Measurements from ENCODE around the gene SLC26A6. TPM values are rescaled to one million over a fixed set of nuclear protein-coding genes. Genes with fewer than 3 reads are reported as not detected.

The SLC26A6 gene
- polyA plus RNA-seq, 1 of the 3 experiments (the other 2 are of a cell fraction): 31.9 TPM

GRCh38 chr3:48597408-48597800 lies 37.9 kb downstream of the SLC26A6 start:
- ChIA-PET CTCF (interaction anchor here (1.6 kb wide), 1 partner anchor 38 kb away, joined by 9 read pairs; the partner anchor contains the start of gene SLC26A6), POLR2A (interaction anchor here (0.6 to 1.7 kb wide), 2 partner anchors 65 to 1260 kb away, joined by 3 to 4 read pairs; partner anchors contain the start of gene CELSR3)
- H3K9ac ChIP-seq: no peak overlapping the region
- no peak overlapping the region for H3K4me2 ChIP-seq
- no peak for TF ChIP-seq ZBTB33 (IDR thresholded peaks at IDR 0.05; ENCODE audit: borderline replicate concordance, low read depth)
- TF ChIP-seq, protein P1, sequence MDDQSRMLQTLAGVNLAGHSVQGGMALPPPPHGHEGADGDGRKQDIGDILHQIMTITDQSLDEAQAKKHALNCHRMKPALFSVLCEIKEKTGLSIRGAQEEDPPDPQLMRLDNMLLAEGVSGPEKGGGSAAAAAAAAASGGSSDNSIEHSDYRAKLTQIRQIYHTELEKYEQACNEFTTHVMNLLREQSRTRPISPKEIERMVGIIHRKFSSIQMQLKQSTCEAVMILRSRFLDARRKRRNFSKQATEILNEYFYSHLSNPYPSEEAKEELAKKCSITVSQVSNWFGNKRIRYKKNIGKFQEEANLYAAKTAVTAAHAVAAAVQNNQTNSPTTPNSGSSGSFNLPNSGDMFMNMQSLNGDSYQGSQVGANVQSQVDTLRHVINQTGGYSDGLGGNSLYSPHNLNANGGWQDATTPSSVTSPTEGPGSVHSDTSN (IDR thresholded peaks at IDR 0.05): no peak
- TF ChIP-seq RAD21 (IDR thresholded peaks at IDR 0.05; ENCODE audit: low read length): no peak
- TF ChIP-seq FOSL2 (IDR thresholded peaks at IDR 0.05; ENCODE audit: borderline replicate concordance, low read depth): no peak
- TF ChIP-seq CHD2 (IDR thresholded peaks at IDR 0.05; ENCODE audit: low read length, partially characterized antibody): no peak
- TF ChIP-seq EP300 (IDR thresholded peaks at IDR 0.05; ENCODE audit: borderline replicate concordance in 1 of 2, low read depth in 1 of 2, low read length in 1 of 2): no peak
- no peak for TF ChIP-seq MXI1 (IDR thresholded peaks at IDR 0.05; ENCODE audit: low read depth, low read length)
- TF ChIP-seq TCF12 (IDR thresholded peaks at IDR 0.05): no peak
- no peak for TF ChIP-seq POLR2AphosphoS5 (IDR thresholded peaks at IDR 0.05; ENCODE audit: low read depth, low read length)
- TF ChIP-seq, protein P2, sequence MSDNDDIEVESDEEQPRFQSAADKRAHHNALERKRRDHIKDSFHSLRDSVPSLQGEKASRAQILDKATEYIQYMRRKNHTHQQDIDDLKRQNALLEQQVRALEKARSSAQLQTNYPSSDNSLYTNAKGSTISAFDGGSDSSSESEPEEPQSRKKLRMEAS (IDR thresholded peaks at IDR 0.05; ENCODE audit: low read depth): no peak
- TF ChIP-seq REST (IDR thresholded peaks at IDR 0.05; ENCODE audit: low read depth, low read length): no peak
- TF ChIP-seq GATA2 (CRISPR knock-in tag; IDR thresholded peaks at IDR 0.05): no peak
- peaks cover 45% of the 10 kb centered on the region for H3F3A ChIP-seq (replicated peaks; ENCODE audit: insufficient read depth)
- H3K9me3 ChIP-seq: no peaks in the 10 kb centered on the region
- peaks cover 30 to 37% of the 10 kb centered on the region in 2 experiments; a peak in 3 of 4 replicates for H3K4me1 ChIP-seq (ENCODE audit: control insufficient read depth in 1 of 2, insufficient read depth in 2 of 2, low read depth in 1 of 2, low read length in 1 of 2)
- H4K20me1 ChIP-seq (ENCODE audit: insufficient read depth): no peaks in the 10 kb centered on the region
- no peaks in the 10 kb centered on the region for H3K9me2 ChIP-seq
- H3K27me3 ChIP-seq (ENCODE audit: insufficient read depth): no peaks in the 10 kb centered on the region
- peak overlapping the region in 1 of 2 experiments; percentile 96; a peak in 2 of 4 replicates for H3K27ac ChIP-seq (ENCODE audit: low read depth in 2 of 2, low read length in 1 of 2)
- H3K4me3 ChIP-seq (ENCODE audit: low read depth in 2 of 2, low read length in 1 of 2): no peak overlapping the region
- H3K36me3 ChIP-seq (replicated peaks in 1 of 2; ENCODE audit: control insufficient read depth in 1 of 2, insufficient read depth in 2 of 2, low read length in 1 of 2): peaks cover 9 to 27% of the 10 kb centered on the region in 2 experiments
- WGBS (ENCODE audit: low lambda C conversion rate): 90% methylated on average over 6 of the region's 6 CpGs
- no peak overlapping the region for H2AFZ ChIP-seq (ENCODE audit: low read depth)
- peaks cover 5% of the 10 kb centered on the region; the same call in 1 of the 2 replicates for H3K79me2 ChIP-seq (ENCODE audit: insufficient read depth)
- DNase-seq: no peak

Measured in SK-N-SH (cell line).